Measurements from ENCODE around the gene SLC17A9.

DNA sequence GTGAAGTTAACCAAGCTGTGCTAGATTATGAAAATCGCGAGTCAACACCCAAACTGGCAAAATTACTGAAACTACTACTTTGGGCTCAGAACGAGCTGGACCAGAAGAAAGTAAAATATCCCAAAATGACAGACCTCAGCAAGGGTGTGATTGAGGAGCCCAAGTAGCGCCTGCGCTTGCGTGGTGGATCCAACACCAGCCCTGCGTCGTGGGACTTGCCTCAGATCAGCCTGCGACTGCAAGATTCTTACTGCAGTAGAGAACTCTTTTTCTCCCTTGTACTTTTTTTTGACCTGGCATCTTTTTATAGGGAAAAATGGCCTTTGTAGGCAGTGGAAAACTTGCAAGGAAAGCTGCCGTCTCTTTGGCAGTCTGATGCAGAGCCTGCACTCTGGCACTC is 7.8 kb upstream of the SLC17A9 start:
- TF ChIP-seq SIX5 (IDR thresholded peaks at IDR 0.05; ENCODE audit: low read depth, low read length, severe bottlenecking): no peak
- TF ChIP-seq, protein P1, sequence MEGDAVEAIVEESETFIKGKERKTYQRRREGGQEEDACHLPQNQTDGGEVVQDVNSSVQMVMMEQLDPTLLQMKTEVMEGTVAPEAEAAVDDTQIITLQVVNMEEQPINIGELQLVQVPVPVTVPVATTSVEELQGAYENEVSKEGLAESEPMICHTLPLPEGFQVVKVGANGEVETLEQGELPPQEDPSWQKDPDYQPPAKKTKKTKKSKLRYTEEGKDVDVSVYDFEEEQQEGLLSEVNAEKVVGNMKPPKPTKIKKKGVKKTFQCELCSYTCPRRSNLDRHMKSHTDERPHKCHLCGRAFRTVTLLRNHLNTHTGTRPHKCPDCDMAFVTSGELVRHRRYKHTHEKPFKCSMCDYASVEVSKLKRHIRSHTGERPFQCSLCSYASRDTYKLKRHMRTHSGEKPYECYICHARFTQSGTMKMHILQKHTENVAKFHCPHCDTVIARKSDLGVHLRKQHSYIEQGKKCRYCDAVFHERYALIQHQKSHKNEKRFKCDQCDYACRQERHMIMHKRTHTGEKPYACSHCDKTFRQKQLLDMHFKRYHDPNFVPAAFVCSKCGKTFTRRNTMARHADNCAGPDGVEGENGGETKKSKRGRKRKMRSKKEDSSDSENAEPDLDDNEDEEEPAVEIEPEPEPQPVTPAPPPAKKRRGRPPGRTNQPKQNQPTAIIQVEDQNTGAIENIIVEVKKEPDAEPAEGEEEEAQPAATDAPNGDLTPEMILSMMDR (IDR thresholded peaks at IDR 0.05 in 2 of 3, conservative IDR thresholded peaks at IDR 0.05 in 1 of 3; ENCODE audit: control insufficient read depth in 2 of 3, extremely low read depth in 1 of 3, insufficient read depth in 1 of 3, low read depth in 3 of 3, low read length in 3 of 3): no peak
- TF ChIP-seq EZH2 (IDR thresholded peaks at IDR 0.05; ENCODE audit: borderline replicate concordance, control insufficient read depth, low read depth, low read length): no peak
- no peak for TF ChIP-seq JUND (IDR thresholded peaks at IDR 0.05; ENCODE audit: low read depth, low read length)
- TF ChIP-seq CREB1 (IDR thresholded peaks at IDR 0.05; ENCODE audit: low read depth): no peak
- TF ChIP-seq RFX5 (IDR thresholded peaks at IDR 0.05; ENCODE audit: low read depth, low read length): no peak
- TF ChIP-seq FOXM1 (IDR thresholded peaks at IDR 0.05; ENCODE audit: low read depth, low read length): no peak
- TF ChIP-seq, protein P2, sequence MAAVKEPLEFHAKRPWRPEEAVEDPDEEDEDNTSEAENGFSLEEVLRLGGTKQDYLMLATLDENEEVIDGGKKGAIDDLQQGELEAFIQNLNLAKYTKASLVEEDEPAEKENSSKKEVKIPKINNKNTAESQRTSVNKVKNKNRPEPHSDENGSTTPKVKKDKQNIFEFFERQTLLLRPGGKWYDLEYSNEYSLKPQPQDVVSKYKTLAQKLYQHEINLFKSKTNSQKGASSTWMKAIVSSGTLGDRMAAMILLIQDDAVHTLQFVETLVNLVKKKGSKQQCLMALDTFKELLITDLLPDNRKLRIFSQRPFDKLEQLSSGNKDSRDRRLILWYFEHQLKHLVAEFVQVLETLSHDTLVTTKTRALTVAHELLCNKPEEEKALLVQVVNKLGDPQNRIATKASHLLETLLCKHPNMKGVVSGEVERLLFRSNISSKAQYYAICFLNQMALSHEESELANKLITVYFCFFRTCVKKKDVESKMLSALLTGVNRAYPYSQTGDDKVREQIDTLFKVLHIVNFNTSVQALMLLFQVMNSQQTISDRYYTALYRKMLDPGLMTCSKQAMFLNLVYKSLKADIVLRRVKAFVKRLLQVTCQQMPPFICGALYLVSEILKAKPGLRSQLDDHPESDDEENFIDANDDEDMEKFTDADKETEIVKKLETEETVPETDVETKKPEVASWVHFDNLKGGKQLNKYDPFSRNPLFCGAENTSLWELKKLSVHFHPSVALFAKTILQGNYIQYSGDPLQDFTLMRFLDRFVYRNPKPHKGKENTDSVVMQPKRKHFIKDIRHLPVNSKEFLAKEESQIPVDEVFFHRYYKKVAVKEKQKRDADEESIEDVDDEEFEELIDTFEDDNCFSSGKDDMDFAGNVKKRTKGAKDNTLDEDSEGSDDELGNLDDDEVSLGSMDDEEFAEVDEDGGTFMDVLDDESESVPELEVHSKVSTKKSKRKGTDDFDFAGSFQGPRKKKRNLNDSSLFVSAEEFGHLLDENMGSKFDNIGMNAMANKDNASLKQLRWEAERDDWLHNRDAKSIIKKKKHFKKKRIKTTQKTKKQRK (IDR thresholded peaks at IDR 0.05; ENCODE audit: low read depth, low read length): no peak
- TF ChIP-seq EP300 (IDR thresholded peaks at IDR 0.05; ENCODE audit: borderline replicate concordance in 1 of 2, control insufficient read depth in 1 of 2, low read depth in 2 of 2, low read length in 2 of 2): no peak
- TF ChIP-seq POLR2AphosphoS2 (IDR thresholded peaks at IDR 0.05; ENCODE audit: low read depth, low read length): no peak
- no peak for TF ChIP-seq DPF2 (IDR thresholded peaks at IDR 0.05)
- TF ChIP-seq NFYB (IDR thresholded peaks at IDR 0.05; ENCODE audit: insufficient read depth, low read depth, low read length): no peak
